ENCODE results near the gene SMG1.
"Not testable (repeated sequence)": the region's sequence is repeated elsewhere in the genome, so short reads cannot be mapped to it uniquely, and the experiment has no call there.

Gene SMG1

GRCh38 chr16:18796377-18796776 is 129.8 kb downstream of the SMG1 start:
- DNase-seq, result no peak

GRCh38 chr16:18792836-18793433 is 133.3 kb downstream of the SMG1 start:
- DNase-seq, result no peak

DNA sequence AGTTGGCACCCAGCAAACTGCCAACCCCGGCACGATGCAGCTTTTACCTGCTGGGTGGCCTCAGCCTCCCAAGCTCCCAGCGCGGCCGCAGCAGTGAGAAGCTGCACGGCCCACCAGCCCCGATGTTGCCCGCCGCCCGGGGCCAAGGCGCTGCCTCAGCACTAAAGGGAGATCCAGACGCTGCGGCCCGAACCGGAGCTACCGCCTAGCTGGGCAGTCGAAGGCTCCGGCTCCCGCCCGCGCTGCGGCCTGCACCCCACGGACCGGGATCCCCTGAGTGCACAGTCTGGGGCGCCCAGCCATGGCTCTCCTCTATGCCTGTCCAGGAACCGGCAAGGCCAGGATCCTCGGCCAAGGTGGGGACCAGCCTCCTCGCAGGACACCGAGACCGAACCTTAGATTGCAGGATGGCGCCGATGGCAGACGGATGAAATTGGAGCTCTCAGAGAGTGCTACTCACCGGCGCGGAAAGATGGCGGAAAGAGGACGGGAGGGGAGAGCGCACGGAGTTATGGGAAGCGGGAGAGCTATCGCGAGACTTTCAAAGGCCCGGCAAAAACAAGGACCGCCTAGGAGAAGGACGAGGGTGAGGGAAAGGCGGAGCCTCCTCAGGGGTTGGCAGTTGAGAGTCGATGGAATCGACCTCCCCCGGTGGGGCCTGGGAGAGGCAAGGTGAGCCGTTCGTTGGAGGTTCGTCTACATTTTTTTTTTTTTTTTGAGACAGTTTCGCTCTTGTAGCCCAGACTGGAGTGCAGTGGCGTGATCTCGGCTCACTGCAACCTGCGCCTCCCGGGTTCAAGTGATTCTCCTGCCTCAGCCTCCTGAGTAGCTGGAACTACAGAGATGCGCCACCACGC is 136.1 kb downstream of the SMG1 start, which contains the start of gene RPS15A:
Gene RPS15A, minus strand, starts transcription at position 485 of the 857 bp plus-strand sequence. CDS start 1,221 bp downstream, outside the sequence.
- DNase-seq, result peak; percentile 97 to 98

DNA sequence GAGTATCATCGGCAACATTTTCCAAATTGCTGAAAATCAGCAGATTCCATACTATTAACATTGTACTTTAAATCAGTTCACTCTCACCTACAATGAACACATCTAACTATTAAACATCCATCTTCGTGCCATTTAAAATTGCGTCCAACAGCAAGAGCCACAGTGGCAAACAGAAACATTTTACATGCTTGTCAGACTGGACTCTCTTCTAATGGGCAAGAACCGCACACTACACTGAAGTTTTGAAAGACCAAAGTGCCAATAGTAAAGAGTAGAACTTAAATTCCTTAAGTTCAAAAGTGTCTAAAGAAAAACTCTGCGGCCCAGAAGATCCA is 136.7 kb downstream of the SMG1 start:
- no peak for DNase-seq

DNA sequence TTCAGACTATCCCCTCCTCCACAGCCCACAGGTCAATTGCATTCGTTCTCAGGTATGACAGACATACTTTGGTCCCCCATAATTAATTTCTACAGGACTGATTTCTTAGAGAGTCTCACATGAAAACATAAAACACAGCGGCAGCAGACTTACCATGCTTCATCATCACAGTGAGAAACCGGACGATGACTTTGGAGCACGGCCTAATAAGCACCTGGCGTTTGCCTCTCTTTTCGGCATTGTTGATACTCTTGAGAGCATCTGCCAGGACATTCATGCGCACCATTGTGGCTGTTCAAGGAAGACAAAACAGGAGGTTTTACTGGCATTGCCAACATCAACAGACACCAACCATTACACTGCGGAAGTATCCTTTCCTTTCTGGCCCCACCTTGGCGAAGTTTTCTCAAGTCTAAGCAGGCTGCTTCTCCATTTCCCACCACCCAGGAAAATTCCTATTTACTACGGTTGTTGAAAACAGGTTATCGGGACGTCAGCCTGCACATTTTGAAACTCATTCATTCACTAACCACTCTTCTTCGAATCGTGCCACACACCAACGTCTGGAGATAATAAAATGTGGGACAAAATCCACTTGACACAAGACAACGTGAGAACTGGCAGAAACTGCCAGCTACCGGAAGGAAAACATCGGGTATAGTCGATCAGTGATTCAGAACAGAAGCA is 137.2 kb downstream of the SMG1 start:
- peak in 1 of 2 experiments; percentile 15 for DNase-seq

GRCh38 chr16:18784917-18785623 is 141.1 kb downstream of the SMG1 start:
- DNase-seq, result no peak

GRCh38 chr16:18783430-18784341 is 142.5 kb downstream of the SMG1 start:
- DNase-seq, result no peak

- no peak for DNase-seq
Observed at GRCh38 chr16:18782697-18783429, 143.3 kb downstream of the SMG1 start.

DNA sequence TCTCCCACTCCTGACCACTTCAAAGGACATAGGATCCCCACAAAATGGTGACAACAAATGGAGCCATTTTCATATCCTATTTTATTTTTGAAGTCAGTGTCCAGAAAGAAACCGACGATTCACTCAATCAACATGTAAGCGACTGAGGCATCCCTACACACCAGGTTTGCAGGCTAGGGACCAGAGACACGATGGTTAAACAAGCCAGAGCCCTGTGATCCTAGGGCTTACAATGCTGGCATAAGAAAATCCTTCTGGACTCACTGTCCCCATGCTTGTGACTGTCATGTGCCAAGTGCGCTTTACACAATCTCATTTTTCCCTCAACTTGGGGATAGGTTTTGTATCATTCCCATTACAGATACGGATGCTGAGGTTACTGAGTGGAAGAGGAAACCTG is 145.0 kb downstream of the SMG1 start:
- DNase-seq, result not testable (repeated sequence)

- not testable (repeated sequence) for DNase-seq
Observed at GRCh38 chr16:18780460-18781026, 145.7 kb downstream of the SMG1 start.

DNA sequence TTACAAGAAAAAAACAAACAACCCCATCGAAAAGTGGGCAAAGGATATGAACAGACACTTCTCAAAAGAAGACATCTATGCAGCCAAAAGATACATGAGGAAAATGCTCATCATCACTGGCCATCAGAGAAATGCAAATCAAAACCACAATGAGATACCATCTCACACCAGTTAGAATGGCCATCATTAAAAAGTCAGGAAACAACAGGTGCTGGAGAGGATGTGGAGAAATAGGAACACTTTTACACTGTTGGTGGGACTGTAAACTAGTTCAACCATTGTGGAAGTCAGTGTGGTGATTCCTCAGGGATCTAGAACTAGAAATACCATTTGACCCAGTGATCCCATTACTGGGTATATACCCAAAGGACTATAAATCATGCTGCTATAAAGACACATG is 148.5 kb downstream of the SMG1 start:
- DNase-seq, result not testable (repeated sequence)

GRCh38 chr16:18776334-18776733 is 149.9 kb downstream of the SMG1 start:
- peak in 1 of 2 experiments; percentile 35 for DNase-seq

DNA sequence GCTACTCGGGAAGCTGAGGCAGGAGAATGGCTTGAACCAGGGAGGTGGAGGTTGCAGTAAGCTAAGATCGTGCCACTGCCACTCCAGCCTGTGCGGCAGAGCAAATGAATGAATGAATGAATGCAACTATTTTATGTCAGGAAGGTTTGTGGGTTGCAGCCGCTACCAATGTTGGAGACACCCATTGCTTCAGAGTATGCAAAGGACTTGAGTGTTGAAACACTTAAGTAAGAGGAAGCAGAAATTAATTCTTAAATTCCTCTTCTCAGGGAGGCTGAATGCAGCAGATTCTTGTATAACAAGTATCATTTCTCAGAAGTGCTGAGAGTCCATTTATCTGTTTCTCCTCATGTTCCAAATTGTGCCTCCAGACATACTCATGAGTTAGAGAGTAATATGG is 151.6 kb downstream of the SMG1 start:
- not testable (repeated sequence) for DNase-seq

- not testable (repeated sequence) for DNase-seq
Observed at GRCh38 chr16:18772171-18772570, 154.0 kb downstream of the SMG1 start.

GRCh38 chr16:18770336-18770962 is 155.8 kb downstream of the SMG1 start:
- DNase-seq, result not testable (repeated sequence)

GRCh38 chr16:18767217-18767616 is 159.0 kb downstream of the SMG1 start:
- DNase-seq, result peak; percentile 26 to 52

- DNase-seq, result not testable (repeated sequence)
Observed at GRCh38 chr16:18762713-18763112, 163.5 kb downstream of the SMG1 start.

DNA sequence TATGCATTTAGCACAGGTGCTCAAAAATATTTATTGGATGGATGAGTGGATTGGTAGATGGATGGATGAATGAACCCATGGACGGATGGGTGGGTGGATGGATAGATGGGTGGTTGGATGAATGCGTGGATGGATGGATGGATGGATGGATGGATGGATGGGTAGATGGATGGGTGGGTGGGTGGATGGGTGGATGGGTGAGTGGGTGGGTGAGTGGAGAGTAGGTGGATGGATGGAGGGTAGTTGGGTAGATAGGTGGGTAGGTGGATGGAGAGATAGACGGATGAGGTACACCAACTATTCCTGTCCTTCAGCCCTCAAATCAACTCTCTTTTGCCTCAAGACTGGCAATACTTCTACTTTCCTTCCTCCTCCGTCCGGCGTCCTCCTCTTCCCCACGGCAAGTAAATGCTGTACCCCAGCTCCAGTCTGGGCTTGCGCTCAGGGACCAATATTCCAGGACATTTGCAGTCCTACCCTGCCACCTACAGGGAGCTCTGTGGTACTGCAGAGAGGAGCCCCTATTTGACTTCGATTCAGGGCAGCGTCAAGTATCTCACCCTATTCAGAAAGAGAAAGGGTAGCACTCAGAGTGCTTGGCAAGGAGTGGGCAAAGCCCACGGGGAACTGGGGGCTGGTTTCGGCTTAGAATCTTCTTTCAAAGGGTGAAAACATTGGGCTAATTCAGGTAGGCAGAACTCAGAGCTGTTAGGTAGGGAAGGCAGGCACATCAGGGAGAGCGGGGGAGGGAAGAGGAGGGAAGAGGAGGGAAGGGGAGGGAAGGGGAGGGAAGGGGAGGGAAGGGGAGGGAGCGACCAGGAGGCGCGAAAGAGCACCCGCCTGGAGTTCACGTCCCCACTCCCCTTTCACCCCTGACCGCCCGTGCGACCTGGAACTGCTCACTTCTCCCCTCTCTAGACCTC is 166.3 kb downstream of the SMG1 start:
- DNase-seq, result peak; percentile 3 to 64

All from NCI-H524 (cell line).